NCI-H187 (cell line): ENCODE measurements around the gene TECPR2.

Experiments used
- DNase-seq, 2 experiments: peaks; one replicate each; lab custom pipeline; 2025; lab: John Stamatoyannopoulos, UW

The TECPR2 gene

GRCh38 chr14:102464006-102464405 lies 101.3 kb downstream of the TECPR2 start:
- no peak for DNase-seq

DNA sequence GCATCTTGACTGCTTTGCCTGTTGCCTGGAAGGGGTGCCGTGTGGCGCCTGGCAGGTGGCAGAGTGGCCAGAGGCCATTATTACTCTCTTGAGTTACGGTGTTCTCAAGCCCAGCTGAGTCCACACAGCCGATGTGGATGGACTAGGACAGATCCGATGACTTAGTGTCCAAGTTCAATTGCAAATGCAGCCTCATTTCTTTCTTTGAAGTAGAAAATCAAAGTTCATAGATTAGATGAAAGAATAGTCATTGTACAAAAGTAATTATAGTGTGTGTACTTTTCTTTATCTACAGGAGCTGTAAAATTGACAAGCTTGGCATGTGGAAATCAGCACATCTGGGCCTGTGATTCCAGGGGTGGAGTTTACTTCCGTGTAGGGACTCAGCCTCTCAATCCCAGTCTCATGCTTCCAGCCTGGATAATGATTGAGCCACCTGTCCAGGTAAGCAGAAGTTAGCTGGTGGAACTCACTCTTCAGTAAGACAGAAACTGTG lies 102.2 kb downstream of the TECPR2 start:
- no peak for DNase-seq

- no peak for DNase-seq
Measured at GRCh38 chr14:102469261-102469660, 106.5 kb downstream of the TECPR2 start.

- no peak for DNase-seq
Measured at GRCh38 chr14:102471921-102472790, 109.4 kb downstream of the TECPR2 start.

- DNase-seq: no peak
Measured at GRCh38 chr14:102472791-102473150, 110.0 kb downstream of the TECPR2 start.

- no peak for DNase-seq
Measured at GRCh38 chr14:102473559-102473958, 110.8 kb downstream of the TECPR2 start.

GRCh38 chr14:102474934-102475333 lies 112.2 kb downstream of the TECPR2 start:
- no peak for DNase-seq

DNA sequence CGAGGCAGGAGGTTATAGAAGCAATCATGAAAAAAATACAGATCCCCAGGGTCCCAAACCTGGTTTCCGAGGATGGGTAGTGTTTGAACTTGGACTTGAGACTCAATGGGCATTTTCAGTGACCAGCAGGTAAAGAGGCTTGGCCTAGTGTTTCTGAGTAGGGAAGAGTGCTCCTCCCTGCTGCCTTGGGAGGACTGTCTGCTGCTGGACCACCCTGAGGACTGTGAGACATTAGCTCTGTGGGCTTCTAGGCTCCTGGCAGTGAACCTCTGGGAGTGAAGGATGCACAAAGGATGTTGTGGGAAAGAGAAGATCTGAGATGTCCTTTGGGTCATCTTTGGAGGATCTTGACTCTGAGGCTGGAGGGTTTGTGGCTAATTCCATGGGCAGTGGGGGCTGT lies 116.4 kb downstream of the TECPR2 start:
- DNase-seq: no peak

GRCh38 chr14:102479777-102480176 lies 117.0 kb downstream of the TECPR2 start:
- DNase-seq: no peak

- DNase-seq: no peak
Measured at GRCh38 chr14:102481371-102481770, 118.6 kb downstream of the TECPR2 start.

GRCh38 chr14:102481791-102482238 lies 119.1 kb downstream of the TECPR2 start:
- no peak for DNase-seq

DNA sequence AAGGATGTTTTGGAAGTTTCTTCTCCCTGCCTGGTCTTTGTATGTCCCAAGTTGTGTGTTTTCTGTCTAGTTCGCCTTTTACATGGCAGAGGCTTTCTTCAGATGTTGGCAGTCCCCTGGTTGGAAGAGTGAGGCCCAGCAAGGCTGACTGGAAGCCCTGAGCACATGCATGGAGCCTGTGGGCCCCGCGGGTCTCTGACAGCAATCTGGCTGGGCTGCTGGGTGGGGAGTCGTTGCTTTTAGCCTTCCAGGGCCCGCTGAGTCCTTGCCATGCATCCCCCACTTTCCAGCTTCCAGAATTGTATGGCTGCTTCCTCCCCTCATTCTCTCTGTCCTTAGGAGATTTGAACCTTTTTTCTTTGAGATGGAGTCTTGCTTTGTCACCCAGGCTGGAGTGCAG lies 121.6 kb downstream of the TECPR2 start:
- DNase-seq: no peak

GRCh38 chr14:102485693-102486512 lies 123.2 kb downstream of the TECPR2 start:
- DNase-seq: no peak

DNA sequence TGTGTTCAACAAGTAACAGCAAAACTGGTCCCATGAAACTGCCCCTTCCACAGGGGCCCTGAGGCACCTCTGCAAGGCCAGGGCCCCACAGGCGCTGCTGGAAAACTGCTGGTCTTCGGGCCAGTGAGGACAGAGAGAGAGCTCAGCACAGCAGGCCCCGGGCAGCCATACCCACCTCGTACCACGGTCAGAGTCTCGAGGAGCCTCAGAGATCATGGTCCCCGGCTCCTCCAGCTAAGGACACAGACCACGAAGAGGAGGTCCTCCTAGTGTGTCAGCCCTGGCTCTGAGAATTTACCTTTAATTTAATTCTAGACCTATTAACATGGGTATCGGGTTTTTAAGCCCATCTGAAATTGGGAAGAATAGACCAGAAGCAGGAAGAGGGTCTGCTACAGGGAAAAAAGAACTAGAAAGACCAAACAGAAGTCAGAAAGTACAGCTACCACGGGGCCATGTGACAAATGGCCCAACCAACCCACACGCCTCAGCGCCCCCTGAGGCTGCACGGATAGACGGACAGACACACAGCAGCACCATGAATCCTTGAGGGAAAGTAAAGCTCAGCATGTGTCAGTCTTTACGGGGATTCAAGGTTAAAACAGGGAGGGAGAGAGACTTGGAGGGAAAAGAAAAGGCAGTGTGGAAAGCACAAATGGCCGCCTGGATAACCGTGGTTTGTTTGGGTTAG lies 123.9 kb downstream of the TECPR2 start:
- DNase-seq: no peak

DNA sequence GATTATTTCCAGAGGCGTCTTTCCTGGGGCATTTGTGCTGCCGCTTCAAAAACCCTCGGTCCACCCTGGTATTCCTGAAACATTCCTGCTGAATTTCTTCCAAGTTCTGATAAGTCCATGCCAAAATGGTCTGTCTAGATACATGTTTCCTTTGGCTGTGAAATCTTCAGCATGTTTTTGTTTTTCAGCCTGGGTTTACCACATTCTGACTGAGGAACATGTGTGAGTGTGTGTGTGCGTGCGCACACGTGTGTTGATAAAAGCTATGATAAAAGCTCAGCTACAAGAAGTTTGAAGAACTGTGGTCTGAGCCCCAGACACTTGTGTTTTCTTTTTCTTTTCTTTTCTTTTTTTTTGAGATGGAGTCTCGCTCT lies 124.5 kb downstream of the TECPR2 start:
- DNase-seq: no peak

- no peak for DNase-seq
Measured at GRCh38 chr14:102490456-102490855, 127.7 kb downstream of the TECPR2 start.

DNA sequence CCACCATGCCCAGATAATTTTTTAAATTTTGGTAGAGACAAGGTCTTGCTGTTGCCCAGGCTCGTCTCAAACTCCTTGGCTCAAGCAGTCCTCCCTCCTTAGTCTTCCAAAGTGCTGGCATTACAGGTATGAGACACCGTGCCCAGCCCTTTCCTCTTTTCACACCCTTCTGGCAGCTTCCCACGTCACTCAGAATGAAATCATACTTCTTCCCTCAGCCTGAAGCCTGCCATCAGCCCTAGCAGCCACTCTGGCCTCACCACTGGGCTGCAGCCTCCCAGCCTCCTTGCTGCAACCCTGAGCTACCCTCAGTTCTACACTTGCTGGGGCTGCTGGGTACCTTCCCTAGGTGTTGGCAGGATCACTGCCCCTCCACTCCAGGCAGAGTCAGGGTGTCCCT lies 128.6 kb downstream of the TECPR2 start:
- DNase-seq: no peak

DNA sequence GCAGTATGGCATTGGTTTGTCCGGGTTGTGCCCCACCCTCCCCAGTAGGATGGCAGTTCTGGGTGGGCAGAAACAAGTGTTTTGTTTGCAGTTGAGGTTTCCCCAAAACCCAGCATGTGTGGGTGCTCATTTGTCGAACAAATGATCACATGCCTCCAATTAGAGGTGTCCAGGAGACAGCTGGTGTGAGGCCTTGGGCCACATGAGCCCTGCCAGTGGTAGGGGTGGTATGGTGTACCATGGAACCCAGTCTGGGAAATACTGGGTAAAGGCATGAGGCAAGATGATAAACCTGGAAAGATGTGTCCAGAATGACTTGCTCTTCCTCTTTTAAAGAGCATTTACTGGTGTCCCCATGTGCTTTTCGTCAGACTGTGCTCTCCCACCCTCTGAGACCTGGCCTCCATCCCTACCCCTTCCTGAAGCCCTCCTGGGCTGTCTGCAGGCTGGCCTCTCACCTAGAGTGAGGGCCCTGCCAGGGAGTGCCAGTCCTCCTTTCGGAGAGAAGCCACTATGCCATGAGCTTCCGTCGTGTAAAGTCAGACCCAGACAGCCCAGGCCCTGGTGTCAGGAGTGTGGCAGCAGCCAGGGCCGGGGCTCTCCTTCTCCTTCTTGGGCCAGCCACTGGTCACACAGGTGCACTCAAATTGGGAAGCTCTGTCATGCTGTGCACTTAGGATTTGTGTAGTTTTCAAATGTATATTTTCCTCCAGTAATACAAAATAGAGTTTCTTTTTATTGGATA lies 129.2 kb downstream of the TECPR2 start:
- no peak for DNase-seq

DNA sequence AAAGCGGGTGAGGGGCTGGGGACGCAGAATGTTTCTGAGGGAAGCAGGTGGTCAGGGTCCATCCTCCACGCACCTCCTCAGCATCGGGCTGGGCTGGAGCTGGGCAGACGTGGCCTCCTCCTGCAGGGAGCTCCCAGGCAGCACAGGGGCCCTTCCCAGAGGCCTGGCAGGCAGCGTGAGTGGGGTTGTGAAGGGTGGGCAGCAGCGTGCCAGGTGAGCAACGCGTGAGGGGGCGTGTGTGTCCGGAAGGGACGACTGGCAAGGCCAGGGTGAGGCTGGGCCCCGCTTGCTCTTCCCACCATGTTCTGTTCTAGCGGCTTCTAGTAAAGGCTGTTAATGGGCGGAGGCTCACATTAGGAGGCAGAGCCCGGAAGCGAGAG lies 129.8 kb downstream of the TECPR2 start:
- DNase-seq: no peak

GRCh38 chr14:102493096-102493495 lies 130.4 kb downstream of the TECPR2 start:
- DNase-seq: no peak

DNA sequence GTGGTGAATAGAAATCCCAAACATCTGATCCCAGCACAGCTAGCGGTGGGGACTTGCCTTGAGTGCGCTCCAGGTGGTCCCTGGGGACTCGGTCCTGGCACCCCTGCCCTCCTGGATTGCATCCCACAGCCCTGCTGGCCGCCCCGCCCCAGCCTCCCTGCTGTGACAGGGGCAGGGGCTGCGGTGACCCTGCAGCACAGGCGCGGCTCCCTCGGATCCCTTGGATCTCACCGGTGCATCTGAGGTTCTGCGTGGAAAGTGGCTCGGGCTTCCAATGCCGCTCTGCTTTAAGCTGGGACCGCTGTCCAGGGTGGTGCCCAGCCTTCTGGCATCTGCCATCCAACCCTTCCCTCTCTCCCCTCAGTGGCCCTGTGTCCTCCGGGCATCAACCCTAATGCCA lies 130.8 kb downstream of the TECPR2 start:
- no peak for DNase-seq
